ENCODE results near the gene SLC25A44.
"Not testable (repeated sequence)": the region's sequence is repeated elsewhere in the genome, so short reads cannot be mapped to it uniquely, and the experiment has no call there.

SLC25A44 gene

DNA sequence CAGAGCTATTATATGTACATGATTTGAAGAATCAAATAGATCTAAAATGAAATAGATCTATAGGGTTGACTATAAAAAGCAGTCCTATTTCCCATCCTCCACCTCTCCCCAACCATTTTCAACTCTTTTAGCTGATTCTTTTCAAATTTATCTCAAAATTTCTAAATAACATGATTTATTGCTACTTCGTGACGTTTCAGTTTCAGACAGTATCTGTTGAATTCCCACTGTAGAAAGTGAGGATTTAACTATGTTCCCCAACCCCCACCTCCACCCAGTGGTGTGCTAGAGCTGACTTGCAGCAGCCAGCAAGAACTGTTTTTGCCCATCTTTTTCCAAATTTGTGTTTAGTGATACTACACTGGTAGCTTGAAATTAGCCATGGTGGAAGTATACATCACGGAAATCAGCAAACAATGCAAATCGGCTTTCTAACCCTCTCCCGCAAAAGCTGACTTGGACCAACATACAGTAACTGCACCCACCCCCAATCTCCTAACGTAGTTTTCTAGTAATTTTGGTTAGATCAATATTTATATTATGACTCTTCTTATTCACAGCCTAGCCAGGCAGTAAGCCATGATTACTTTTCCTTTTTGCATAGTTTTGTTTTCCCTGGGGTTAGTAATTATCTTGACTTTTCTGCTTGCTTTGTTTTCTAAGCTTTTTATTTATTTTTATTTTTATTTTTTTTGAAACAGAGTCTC lies 29.6 kb upstream of the SLC25A44 start:
- peak; percentile 44 to 64 for DNase-seq

DNA sequence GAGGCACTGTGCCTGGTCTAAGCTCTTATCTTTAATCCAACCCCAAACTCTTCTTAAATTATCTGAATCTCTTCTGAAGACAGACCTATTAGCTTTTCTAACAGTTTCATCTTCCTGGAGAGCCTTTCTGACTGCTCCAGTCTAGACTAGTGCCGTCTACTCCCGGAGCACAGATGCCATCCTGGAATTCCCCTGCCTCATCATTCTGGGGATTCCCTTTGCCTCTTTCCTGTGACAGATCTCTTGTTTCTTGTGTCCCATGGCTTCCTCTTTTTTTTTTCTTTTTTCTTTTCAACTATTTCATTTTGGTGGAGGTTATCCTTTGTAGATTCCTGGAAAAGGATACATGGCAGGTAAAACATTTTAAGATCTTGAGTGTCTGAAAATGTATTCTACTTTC lies 28.8 kb upstream of the SLC25A44 start:
- DNase-seq, result no peak

- no peak for DNase-seq
Measured at GRCh38 chr1:156167536-156167935, 26.4 kb upstream of the SLC25A44 start.

DNA sequence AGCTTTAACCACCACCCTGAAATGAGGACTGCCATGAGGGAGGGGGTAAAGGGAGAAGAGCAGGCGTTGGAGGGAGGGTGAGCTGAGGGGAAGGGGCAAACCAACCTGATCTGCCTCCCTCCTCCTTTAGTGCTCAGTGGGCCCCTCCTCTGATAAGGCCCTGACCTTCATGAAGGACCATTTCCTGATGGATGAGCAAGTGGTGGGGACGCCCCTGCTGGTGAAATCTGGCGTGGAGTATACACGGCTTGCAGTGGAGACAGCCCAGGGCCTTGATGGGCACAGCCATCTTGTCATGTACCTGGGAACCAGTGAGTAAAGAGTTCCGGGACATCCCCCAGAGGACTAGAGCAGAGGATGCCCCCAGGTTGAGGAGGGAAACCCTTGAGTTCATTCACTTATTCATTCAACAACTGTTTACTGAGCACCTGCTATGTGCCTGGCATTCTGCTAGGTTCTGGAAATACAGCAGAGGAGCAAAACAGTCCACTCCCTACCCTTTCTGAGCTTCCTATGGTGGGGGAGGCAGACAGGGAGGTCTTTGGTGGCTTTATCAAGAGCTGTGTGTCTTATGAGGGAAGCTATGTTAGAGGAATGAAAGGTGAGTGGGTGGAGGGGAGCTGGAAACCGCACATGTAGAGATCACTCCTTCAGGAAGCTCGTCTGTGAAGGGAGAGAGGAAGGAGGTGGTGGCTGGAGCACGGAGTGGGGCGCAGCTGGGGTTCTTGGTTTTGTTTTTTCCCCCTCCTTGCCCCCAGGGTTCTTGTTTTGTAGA lies 21.0 kb upstream of the SLC25A44 start:
- DNase-seq, result no peak

DNA sequence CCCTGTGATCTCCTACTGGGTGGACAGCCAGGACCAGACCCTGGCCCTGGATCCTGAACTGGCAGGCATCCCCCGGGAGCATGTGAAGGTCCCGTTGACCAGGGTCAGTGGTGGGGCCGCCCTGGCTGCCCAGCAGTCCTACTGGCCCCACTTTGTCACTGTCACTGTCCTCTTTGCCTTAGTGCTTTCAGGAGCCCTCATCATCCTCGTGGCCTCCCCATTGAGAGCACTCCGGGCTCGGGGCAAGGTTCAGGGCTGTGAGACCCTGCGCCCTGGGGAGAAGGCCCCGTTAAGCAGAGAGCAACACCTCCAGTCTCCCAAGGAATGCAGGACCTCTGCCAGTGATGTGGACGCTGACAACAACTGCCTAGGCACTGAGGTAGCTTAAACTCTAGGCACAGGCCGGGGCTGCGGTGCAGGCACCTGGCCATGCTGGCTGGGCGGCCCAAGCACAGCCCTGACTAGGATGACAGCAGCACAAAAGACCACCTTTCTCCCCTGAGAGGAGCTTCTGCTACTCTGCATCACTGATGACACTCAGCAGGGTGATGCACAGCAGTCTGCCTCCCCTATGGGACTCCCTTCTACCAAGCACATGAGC lies 17.2 kb upstream of the SLC25A44 start:
- DNase-seq, result no peak

DNA sequence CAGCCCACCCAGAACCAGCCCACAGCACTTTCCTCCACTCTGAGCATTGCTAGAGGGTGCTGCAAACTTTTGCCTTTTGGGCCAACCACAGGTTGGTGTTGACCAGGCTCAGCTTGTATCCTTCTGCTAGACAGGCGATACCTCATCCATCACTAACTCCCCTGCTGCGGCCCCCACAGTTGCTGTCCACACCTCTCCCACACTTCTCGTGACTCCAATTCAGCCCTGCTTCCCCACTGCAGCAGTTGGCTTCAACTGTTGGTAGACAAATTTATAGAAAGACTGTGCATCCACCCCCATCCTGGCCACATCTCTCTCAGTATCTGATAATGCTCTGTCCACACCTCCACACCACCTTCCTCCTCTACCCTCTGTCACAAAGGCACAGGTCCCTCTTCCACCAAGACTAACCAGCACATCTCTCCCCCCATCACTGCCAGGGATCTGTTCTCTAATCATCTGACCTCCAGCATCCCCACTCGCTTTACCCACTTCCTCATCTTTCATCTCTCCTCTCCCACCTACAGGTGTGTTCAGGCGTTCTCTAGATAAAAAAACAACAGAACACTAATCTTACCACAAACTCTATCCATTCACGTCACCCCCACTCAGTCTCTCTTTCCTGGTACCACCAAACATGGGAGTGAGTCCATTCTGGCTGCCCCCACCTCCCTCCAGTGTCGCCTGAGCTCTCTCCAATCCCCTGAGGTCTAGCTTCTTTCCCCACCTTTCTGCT lies 15.8 kb upstream of the SLC25A44 start:
- no peak for DNase-seq

- DNase-seq, result no peak
Measured at GRCh38 chr1:156180471-156180870, 13.4 kb upstream of the SLC25A44 start.

GRCh38 chr1:156181391-156181924 lies 12.4 kb upstream of the SLC25A44 start:
- DNase-seq, result not testable (repeated sequence)

DNA sequence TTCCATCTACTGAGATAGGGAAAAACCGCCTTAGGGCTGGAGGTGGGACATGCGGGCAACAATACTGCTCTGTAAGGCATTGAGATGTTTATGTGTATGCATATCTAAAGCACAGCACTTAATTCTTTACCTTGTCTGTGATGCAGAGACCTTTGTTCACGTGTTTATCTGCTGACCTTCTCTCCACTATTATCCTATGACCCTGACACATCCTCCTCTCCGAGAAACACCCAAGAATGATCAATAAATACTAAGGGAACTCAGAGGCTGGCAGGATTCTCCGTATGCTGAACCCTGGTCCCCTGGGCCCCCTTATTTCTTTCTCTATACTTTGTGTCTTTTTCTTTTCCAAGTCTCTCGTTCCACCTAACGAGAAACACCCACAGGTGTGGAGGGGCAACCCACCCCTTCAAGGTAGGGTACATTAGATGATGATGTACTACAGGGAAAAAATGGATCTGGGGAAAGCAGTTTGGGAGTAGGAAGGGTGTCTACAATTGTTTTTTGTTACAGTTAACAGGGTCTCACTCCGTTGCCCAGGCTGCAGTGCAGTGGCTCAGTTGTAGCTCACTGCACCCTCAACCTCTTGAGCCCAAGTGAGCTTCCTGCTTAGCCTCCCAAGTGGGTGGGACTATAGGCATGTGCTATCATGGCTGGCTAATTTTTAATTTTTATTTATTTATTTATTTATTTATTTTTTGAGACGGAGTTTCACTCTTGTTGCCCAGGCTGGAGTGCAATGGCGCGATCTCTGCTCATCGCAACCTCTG lies 11.7 kb upstream of the SLC25A44 start:
- DNase-seq, result not testable (repeated sequence)

DNA sequence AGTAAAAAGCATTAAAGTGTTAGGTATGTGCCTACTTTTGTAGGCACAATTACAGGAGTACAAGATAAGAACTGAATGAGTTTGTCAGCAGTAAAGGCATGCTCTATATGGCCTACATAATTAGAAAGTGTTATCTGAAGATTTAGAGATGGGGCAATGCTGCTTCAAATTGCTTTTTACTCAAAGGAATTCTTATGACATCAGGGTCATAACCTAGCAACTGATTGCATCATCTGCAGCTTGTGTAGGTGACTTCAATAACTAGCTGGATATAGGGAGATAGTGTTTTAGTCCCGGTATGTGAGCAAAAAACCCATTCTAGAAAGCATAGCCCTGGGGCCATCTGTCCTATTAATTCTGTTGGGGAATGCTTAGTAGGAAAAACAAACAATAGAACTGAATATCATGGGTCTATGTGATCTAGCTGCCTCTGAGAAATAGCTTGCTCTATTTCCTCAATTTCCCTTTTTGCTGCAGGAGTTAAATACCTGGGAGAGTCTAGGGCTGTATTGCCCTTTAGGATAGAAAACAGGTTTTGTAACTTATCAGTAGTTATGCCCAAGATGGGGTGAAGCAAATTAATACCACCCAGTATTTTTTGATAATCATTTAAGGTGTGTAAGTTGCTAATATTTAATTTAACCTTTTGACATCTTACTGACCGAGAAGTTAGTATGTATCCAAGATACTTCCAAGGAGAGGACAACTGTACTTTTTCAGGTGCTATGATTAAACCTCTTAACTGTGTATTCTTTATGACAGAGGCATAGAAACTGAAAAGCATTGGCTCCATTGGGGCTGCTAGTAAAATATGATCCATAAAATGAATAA lies 7.3 kb upstream of the SLC25A44 start:
- not testable (repeated sequence) for DNase-seq

DNA sequence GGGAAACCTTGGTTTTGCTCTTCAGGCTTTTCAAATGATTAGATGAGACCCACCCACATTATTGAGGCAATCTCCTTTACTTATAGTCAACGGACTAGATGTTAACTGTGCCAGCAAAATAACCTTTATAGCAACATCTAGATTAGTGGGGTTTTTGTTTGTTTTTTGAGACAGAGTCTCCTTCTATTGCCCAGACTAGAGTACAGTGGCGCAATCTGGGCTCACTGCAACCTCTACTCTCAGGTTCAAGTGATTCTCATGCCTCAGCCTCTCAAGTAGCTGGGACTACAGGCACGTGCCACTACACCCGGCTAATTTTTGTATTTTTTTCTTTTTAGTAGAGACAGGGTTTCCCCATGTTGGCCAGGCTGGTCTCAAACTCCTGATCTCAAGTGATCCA lies 3.6 kb upstream of the SLC25A44 start:
- DNase-seq, result not testable (repeated sequence)

DNA sequence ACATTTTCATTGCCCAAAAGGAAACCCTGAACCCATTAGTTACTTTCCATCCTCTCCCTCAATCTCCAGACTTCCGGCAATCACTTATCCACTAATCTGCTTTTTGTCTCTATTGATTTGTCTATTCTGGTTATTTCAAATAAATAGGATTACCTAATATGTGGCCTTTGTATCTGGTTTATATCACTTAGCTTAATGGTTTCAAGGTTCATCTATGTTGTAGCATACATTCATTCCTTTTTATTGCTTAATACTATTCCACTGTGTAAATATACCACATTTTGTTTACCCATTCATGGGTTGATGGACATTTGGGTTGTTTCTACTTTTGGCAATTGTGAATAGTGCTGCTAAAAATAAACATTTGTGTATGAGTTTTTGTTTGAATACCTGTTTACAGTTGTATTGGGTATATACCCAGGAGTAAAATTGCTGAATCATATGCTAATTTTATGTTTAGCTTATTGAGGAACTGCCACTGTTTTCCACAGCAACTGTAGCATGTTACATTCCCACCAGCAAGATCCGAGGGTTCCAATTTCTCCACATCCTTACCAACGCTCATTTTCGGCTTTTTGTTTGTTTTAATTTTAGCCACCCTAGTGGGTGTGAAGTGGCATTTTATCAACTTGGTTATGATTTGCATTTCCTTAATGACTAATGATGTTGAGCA lies 2.5 kb upstream of the SLC25A44 start:
- DNase-seq, result no peak

GRCh38 chr1:156193208-156193487 lies 756 bp upstream of the SLC25A44 start:
- DNase-seq, result no peak

GRCh38 chr1:156194300-156194652 lies 372 bp downstream of the SLC25A44 start:
- DNase-seq, result peak; percentile 48 to 50

GRCh38 chr1:156195853-156196252 lies 1.9 kb downstream of the SLC25A44 start:
- DNase-seq, result no peak

- DNase-seq, result no peak
Measured at GRCh38 chr1:156196445-156196844, 2.5 kb downstream of the SLC25A44 start.

- no peak for DNase-seq
Measured at GRCh38 chr1:156198831-156199349, 5.0 kb downstream of the SLC25A44 start.

DNA sequence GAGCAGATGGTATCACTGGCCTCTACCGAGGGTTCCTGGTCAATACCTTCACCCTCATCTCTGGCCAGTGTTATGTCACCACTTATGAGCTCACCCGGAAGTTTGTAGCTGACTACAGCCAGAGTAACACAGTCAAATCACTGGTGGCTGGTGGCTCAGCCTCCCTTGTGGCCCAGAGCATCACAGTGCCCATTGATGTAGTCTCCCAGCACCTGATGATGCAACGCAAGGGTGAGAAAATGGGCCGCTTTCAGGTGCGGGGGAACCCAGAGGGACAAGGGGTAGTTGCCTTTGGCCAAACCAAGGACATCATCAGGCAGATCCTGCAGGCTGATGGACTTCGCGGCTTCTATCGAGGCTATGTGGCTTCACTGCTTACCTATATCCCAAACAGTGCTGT lies 6.1 kb downstream of the SLC25A44 start:
- no peak for DNase-seq

- no peak for DNase-seq
Measured at GRCh38 chr1:156203331-156203730, 9.4 kb downstream of the SLC25A44 start.

DNA sequence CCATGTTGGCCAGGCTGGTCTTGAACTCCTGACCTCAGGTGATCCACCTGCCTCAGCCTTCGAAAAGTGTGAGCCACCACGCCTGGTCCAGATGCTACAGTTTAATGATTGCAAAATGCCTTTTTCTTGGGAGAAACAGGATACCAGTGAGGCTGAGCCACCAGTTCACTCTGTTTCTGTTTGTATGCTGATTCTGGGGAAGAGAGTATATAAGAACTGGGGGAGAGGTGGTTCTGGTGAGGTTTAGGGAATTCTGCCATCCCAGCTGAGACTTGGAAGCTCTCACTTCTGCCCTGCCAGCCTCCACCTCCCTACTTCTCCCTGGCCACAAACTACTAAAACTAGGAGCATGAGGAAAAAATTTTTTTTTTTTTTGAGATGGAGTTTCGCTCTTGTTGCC lies 10.8 kb downstream of the SLC25A44 start:
- no peak for DNase-seq

GRCh38 chr1:156211243-156211642 lies 17.3 kb downstream of the SLC25A44 start:
- no peak for DNase-seq

Data from NCI-H526 (cell line).